Hippocampal formation (tissue), 2 donors: Measurements from ENCODE around the gene FAM169A.
"Not testable (repeated sequence)": the region's sequence is repeated elsewhere in the genome, so short reads cannot be mapped to it uniquely, and the experiment has no call there.

ENCODE experiments used
- DNase-seq, 2 donors: peaks; one replicate each; lab custom pipeline; 2025; lab: John Stamatoyannopoulos, UW

FAM169A gene

GRCh38 chr5:74801197-74801596 lies 65.0 kb downstream of the FAM169A start:
- no peak for DNase-seq

- peak; percentile 28 to 54 for DNase-seq
Observed at GRCh38 chr5:74798977-74799911, 66.9 kb downstream of the FAM169A start.

- not testable (repeated sequence) for DNase-seq
Observed at GRCh38 chr5:74791669-74792068, 74.5 kb downstream of the FAM169A start.

GRCh38 chr5:74787424-74787823 lies 78.8 kb downstream of the FAM169A start:
- no peak for DNase-seq

GRCh38 chr5:74786851-74787250 lies 79.3 kb downstream of the FAM169A start:
- DNase-seq, result no peak

GRCh38 chr5:74778609-74779008 lies 87.6 kb downstream of the FAM169A start:
- DNase-seq, result no peak

- no peak for DNase-seq
Observed at GRCh38 chr5:74772359-74772758, 93.8 kb downstream of the FAM169A start.

- DNase-seq, result peak in 1 of 2 donors; percentile 22
Observed at GRCh38 chr5:74767579-74767913, 98.6 kb downstream of the FAM169A start.

GRCh38 chr5:74766849-74767578 lies 99.2 kb downstream of the FAM169A start, which contains the start of the genes GFM2 and NSA2:
Gene GFM2, minus strand, starts transcription at chr5:74767117. Its CDS starts 3,375 bp downstream, at chr5:74763742.
Gene NSA2, plus strand, starts transcription at chr5:74767249. Its CDS starts 112 bp downstream, at chr5:74767361.
- DNase-seq, result peak; percentile 91 to 92

- peak in 1 of 2 donors; percentile 75 for DNase-seq
Observed at GRCh38 chr5:74766418-74766848, 99.8 kb downstream of the FAM169A start.

- DNase-seq, result no peak
Observed at GRCh38 chr5:74765929-74766328, 100.3 kb downstream of the FAM169A start.

- DNase-seq, result no peak
Observed at GRCh38 chr5:74765201-74765600, 101.0 kb downstream of the FAM169A start.

GRCh38 chr5:74763504-74763903 lies 102.7 kb downstream of the FAM169A start:
- no peak for DNase-seq

- DNase-seq, result no peak
Observed at GRCh38 chr5:74762599-74762998, 103.6 kb downstream of the FAM169A start.

- no peak for DNase-seq
Observed at GRCh38 chr5:74761241-74761640, 104.9 kb downstream of the FAM169A start.

GRCh38 chr5:74748742-74749141 lies 117.4 kb downstream of the FAM169A start:
- DNase-seq, result not testable (repeated sequence)

GRCh38 chr5:74738406-74738805 lies 127.8 kb downstream of the FAM169A start:
- DNase-seq, result no peak

- peak; percentile 8 to 28 for DNase-seq
Observed at GRCh38 chr5:74736759-74737158, 129.4 kb downstream of the FAM169A start.
